ENCODE data around the gene ZBTB45. TPM values are rescaled to one million over a fixed set of nuclear protein-coding genes. Genes with fewer than 3 reads are reported as not detected.
"Not testable (repeated sequence)": the region's sequence is repeated elsewhere in the genome, so short reads cannot be mapped to it uniquely, and the experiment has no call there.

Gene ZBTB45
- total RNA-seq, 2 experiments from 2014 or later = 5.5 to 6.0 TPM

DNA sequence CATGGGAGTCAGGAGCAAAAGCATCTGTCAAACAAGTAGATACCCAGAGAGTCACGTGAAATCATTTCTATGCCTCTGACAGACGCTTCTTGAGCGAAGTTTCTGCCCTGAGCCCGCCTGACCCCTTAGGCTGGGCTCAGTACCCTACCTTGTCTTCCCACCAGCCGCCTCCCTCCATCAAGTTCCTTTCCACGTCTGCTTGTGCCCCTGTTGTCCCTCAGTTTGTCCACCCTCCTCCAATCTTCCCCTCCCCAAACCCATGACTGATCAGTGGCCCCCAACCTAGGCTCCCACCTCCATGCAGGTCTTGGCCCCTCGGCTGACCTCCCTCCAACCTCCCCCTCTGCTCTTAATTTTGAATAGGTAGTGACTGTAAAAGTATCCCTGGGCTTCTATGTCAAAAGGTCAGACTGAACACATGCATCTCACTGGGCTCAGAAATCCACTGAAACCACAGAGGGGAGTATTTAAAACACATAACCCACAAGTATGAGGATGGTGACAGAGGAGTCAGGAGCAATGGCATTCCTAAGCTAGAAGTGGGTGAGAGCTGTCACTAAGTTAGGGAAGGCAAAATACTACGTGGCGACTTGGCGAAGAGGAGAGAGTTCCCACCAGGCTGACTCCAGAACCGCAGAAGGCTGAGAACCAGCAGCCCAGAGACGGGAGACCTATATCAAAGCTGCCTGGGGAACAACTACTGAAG lies 45.2 kb downstream of the ZBTB45 start:
- no peak overlapping the region for H3K27ac Mint-ChIP-seq
- H3K4me3 Mint-ChIP-seq = peak overlapping the region; percentile 11
- intact Hi-C loops (cut with micrococcal nuclease) = no loop called here
- CTCF ChIA-PET = interaction anchor here (1.0 kb wide), 1 partner anchor 45 kb away, joined by 3 read pairs; the partner anchor contains the start of gene ZBTB45
- H3K36me3 Mint-ChIP-seq (ENCODE audit: low read depth) = peaks cover 5% of the 10 kb centered on the region
- H3K27me3 Mint-ChIP-seq (ENCODE audit: low read depth) = no peaks in the 10 kb centered on the region
- DNase-seq = no peak
- peaks cover 13% of the 10 kb centered on the region for H3K4me1 Mint-ChIP-seq (ENCODE audit: low read depth)
- H3K9me3 Mint-ChIP-seq = no peaks in the 10 kb centered on the region

DNA sequence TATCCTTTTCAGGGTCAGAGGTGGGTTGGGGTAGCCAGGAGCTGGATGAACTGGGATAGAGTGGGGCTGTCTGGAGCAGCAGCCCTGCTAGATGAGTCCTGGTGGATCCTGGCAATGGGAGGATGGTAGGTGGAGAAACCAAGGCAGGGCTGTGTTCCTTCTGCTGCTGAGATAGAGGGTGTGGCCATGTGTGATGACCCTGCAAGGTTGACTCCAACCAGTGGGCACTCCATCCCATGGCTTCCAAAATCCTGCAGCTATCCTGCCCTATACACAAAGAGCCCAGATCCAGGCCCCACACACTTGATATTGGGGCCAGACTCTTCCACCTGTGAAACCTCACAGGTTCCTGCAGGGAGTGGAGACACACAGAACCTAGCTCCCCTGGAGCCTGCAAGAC lies 45.8 kb downstream of the ZBTB45 start:
- Mint-ChIP-seq H3K27me3 (ENCODE audit: low read depth) (no peaks in the 10 kb centered on the region), H3K4me1 (ENCODE audit: low read depth) (peaks cover 14% of the 10 kb centered on the region), H3K27ac (no peak overlapping the region), H3K36me3 (ENCODE audit: low read depth) (peaks cover 5% of the 10 kb centered on the region), H3K4me3 (no peak overlapping the region), H3K9me3 (no peaks in the 10 kb centered on the region)
- CTCF ChIA-PET = no interaction called here
- DNase-seq = no peak
- intact Hi-C loops (cut with micrococcal nuclease) = no loop called here

DNA sequence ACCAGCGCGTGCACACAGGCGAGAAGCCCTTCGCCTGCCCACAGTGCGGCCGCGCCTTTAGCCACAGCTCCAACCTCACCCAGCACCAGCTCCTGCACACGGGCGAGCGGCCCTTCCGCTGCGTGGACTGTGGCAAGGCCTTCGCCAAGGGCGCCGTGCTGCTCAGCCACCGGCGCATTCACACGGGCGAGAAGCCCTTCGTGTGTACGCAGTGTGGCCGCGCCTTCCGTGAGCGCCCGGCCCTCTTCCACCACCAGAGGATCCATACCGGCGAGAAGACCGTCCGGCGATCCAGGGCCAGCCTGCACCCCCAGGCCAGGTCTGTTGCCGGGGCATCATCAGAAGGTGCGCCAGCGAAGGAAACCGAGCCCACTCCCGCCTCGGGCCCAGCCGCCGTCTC lies 47.9 kb downstream of the ZBTB45 start:
- no peak overlapping the region for H3K4me3 Mint-ChIP-seq
- intact Hi-C loops (cut with micrococcal nuclease) = no loop called here
- no peaks in the 10 kb centered on the region for H3K9me3 Mint-ChIP-seq
- no peak for DNase-seq
- CTCF ChIA-PET = no interaction called here
- H3K27me3 Mint-ChIP-seq (ENCODE audit: low read depth) = no peaks in the 10 kb centered on the region
- peaks cover 24% of the 10 kb centered on the region for H3K4me1 Mint-ChIP-seq (ENCODE audit: low read depth)
- no peak overlapping the region for H3K27ac Mint-ChIP-seq
- peaks cover 5% of the 10 kb centered on the region for H3K36me3 Mint-ChIP-seq (ENCODE audit: low read depth)

DNA sequence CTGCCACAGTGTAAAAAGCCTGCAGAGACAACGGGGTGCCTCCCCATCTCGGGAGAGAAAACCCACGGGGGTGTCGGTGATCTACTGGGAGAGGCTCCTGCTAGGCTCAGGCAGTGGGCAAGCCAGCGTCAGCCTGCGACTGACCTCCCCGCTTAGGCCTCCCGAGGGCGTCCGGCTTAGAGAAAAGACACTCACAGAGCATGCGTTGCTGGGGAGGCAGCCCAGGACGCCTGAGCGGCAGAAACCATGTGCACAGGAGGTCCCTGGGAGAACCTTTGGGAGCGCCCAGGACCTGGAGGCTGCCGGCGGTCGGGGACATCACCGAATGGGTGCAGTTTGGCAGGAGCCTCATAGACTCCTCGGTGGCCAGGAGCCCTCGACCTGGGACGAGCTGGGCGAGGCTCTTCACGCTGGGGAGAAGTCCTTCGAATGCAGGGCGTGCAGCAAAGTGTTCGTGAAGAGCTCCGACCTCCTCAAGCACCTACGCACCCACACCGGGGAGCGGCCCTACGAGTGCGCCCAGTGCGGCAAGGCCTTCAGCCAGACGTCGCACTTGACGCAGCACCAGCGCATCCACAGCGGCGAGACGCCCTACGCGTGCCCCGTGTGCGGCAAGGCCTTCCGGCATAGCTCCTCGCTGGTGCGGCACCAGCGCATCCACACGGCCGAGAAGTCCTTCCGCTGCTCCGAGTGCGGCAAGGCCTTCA lies 48.6 kb downstream of the ZBTB45 start:
- H3K27me3 Mint-ChIP-seq (ENCODE audit: low read depth); DNase-seq; H3K36me3 Mint-ChIP-seq (ENCODE audit: low read depth); H3K4me3 Mint-ChIP-seq; H3K27ac Mint-ChIP-seq; CTCF ChIA-PET; intact Hi-C loops (cut with micrococcal nuclease); H3K9me3 Mint-ChIP-seq: not testable (repeated sequence)
- peaks cover 27% of the 10 kb centered on the region for H3K4me1 Mint-ChIP-seq (ENCODE audit: low read depth)

DNA sequence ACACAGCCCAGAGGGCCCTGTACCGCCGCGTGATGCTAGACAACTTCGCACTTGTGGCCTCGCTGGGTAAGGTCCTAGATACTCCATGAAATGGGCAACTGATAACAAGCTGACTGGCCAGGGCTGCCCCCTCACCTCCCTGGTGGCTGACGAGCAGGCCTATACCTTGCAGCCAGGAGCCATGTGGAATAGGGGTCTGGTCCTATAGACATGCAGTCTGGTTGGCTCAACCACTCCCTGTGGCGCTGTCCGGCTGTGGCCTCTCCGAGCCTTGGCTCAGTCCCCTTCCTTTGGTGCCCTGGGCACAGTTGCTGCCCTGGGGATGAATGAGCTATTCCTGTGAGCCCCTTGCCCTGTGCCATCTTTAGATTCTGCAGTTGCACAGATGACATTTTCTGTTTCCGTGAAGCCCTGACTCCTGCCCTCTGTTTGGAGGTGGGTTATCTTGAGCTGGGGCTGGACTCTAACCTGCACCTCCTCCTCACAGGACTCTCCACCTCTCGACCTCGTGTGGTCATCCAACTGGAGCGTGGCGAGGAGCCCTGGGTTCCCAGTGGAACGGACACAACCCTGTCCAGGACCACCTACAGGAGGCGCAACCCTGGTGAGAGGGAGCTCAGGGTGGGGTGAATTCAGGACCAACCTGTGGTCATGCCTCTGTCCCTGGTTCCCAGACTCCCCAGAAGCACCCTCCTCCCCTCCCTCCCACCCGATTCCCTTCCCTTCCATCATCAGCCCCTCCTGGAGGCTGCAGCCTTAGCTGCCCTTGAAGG lies 50.2 kb downstream of the ZBTB45 start:
- peaks cover 20% of the 10 kb centered on the region for H3K4me1 Mint-ChIP-seq (ENCODE audit: low read depth)
- no peaks in the 10 kb centered on the region for H3K9me3 Mint-ChIP-seq
- no peak for DNase-seq
- H3K27ac Mint-ChIP-seq = no peak overlapping the region
- H3K36me3 Mint-ChIP-seq (ENCODE audit: low read depth) = peaks cover 5% of the 10 kb centered on the region
- intact Hi-C loops (cut with micrococcal nuclease) = no loop called here
- CTCF ChIA-PET = no interaction called here
- H3K4me3 Mint-ChIP-seq = no peak overlapping the region
- peaks cover 2% of the 10 kb centered on the region for H3K27me3 Mint-ChIP-seq (ENCODE audit: low read depth)

DNA sequence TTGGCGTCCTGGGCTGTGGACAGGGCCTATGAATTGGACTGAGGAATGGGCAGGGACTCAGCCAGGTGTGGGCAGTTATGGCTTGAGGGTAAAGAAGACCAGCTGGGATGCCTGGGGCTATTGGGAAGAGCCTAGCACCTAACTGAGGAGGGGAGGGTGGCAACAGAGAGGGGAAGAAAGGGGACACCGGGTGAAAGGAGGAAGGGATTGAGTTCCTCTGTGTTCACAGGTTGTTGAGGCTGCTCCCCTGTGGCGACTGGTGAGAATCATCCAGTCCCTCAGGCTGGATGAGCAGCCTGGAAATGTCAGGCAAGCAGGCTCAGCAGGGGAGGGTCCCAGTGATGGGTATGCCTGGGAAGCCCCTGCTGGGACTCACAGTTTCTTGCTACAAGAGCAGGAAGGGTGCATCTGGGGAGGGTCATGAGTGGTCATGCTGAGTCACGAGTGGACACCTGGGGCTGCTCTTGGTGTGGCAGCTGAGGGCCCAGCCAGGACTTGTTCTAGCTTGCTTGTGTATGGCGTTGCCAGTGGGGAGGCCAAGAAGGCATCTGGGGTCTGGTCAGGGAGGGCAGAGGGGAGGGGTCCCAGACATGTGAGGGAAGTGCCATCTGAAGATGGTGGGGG lies 51.3 kb downstream of the ZBTB45 start:
- DNase-seq = no peak
- H3K27me3 Mint-ChIP-seq (ENCODE audit: low read depth) = peaks cover 2% of the 10 kb centered on the region
- intact Hi-C loops (cut with micrococcal nuclease) = no loop called here
- H3K4me3 Mint-ChIP-seq = peak overlapping the region; percentile 83
- H3K36me3 Mint-ChIP-seq (ENCODE audit: low read depth) = peaks cover 5% of the 10 kb centered on the region
- no peaks in the 10 kb centered on the region for H3K9me3 Mint-ChIP-seq
- peaks cover 20% of the 10 kb centered on the region for H3K4me1 Mint-ChIP-seq (ENCODE audit: low read depth)
- CTCF ChIA-PET = interaction anchor here (1.0 kb wide), 1 partner anchor 48 kb away, joined by 3 read pairs; no protein-coding TSS in a partner anchor
- H3K27ac Mint-ChIP-seq = no peak overlapping the region

DNA sequence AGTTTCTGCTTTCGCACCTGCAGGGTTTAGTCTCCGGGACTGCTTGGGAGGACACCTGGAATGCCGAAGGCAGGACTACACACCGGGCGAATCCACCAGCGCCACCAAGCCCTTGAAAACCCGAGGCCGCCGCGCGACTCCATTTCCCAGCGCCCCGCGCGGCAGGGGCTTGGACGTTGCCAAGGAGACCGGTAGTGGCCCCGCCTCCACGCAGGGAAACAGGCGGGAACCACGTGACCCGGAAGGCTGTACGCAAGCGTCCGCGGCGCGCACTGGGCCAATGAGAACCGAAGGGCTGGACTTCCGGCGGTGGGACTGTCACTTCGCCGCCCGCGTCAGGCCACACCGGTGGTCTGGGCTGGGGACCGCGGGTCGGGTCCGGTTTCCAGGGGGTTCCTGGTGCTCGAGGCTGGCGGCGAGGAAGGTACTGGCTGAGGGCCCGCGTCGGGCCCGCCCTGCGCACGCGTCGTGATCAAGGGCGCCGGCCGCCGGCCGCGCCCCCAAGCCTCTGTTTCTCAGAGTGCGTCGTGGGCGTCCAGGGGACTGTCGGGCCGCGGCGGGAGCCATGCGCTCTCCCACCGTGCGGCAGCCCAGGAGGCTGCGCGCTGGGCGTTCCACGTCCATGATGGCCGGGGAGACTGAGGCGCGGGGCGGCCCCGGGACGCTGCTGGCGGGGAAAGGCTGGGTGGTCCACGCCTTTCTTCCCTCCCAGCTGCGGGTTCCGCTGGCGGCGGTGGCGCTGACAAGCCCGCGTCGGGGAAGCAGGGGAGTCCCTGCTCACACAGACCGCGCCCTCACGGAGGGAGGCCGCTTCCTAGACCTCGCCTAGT lies 52.6 kb downstream of the ZBTB45 start, which contains the start of gene ZNF324:
Gene ZNF324, plus strand, starts transcription at position 321 of the 830 bp plus-strand sequence. CDS start 2,106 bp downstream, outside the sequence.
- H3K27me3 Mint-ChIP-seq (ENCODE audit: low read depth) = peaks cover 2% of the 10 kb centered on the region
- peak within 1 kb of the TSS; percentile 83 for H3K4me3 Mint-ChIP-seq
- DNase-seq = peak; percentile 99
- intact Hi-C loops (cut with micrococcal nuclease) = loop anchor here (1.0 to 2.0 kb wide), 8 partner anchors 8 to 140 kb away; partner anchors contain the start of genes ZBTB45, ZNF132, ZNF324B and ZNF584
- H3K9me3 Mint-ChIP-seq = no peaks in the 10 kb centered on the region
- peaks cover 20% of the 10 kb centered on the region for H3K4me1 Mint-ChIP-seq (ENCODE audit: low read depth)
- CTCF ChIA-PET = interaction anchor here (0.6 kb wide), 1 partner anchor 1061 kb away, joined by 3 read pairs; no protein-coding TSS in a partner anchor
- no peak within 1 kb of the TSS for H3K27ac Mint-ChIP-seq
- H3K36me3 Mint-ChIP-seq (ENCODE audit: low read depth) = peaks cover 5% of the 10 kb centered on the region

DNA sequence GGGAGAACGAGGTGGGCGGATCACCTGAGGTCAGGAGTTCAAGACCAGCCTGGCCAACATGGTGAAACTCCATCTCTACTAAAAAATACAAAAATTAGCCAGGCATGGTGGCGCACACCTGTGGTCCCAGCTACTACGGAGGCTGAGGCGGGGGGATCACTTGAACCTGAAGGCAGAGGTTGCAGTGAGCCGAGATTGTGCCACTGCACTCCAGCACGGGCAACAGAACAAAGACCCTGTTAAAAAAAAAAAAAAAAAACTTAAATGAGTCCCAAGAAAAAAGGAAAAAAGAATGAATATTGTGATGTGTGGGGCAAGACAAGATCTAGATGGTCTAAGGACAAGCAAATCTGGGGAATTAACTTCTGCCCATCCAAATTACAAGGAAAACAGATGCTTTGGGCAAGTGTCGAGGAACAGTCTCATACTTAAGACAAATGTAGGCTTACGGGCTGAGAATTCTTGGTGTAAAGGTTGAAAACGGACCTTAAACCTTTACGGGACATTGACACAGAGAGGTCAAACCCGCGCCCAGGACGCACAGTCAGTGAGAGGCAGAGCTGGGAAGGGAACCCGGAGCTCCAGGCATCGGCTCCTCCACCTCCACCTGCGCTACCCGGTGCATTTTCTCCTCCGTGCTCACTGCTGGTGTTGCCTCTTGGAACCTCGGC lies 53.4 kb downstream of the ZBTB45 start:
- intact Hi-C loops (cut with micrococcal nuclease) = loop anchor here (1.0 to 2.0 kb wide), 6 partner anchors 9 to 139 kb away; partner anchors contain the start of genes ZNF132, ZNF584, ZNF837 and ZSCAN22
- Mint-ChIP-seq H3K27me3 (ENCODE audit: low read depth) (peaks cover 2% of the 10 kb centered on the region), H3K36me3 (ENCODE audit: low read depth) (peaks cover 5% of the 10 kb centered on the region), H3K4me1 (ENCODE audit: low read depth) (peaks cover 20% of the 10 kb centered on the region), H3K27ac (no peak overlapping the region), H3K4me3 (peak overlapping the region; percentile 83), H3K9me3 (no peaks in the 10 kb centered on the region)
- CTCF ChIA-PET = no interaction called here
- DNase-seq = no peak

Small RNAs within 50 kb of the gene (microRNA-seq; reads per million reads assigned to microRNA genes)
- gene MIR6807 (ENCODE audit: borderline microRNAs expressed, borderline replicate concordance) = 6.0 reads per million, percentile 7 among the genes with 10 or more reads in this experiment

Other genes starting within 250 kb of the ZBTB45 start
- 1 to 10 TPM; 3.2 to 3.6 TPM for gene ZNF8, start 240.9 kb downstream of the ZBTB45 start, total RNA-seq
- gene ERVK3-1, start 214.4 kb downstream of the ZBTB45 start, total RNA-seq = 10 to 100 TPM; 24.5 to 27.7 TPM
- 1 to 10 TPM; 1.2 to 1.3 TPM for gene ZSCAN22, start 192.8 kb downstream of the ZBTB45 start, total RNA-seq
- 1 to 10 TPM; 6.1 to 7.4 TPM for gene A1BG, start 166.3 kb downstream of the ZBTB45 start, total RNA-seq
- under 1 TPM; 0.40 to 0.41 TPM for gene ZNF497, start 157.1 kb downstream of the ZBTB45 start, total RNA-seq
- 1 to 10 TPM; 1.7 to 1.9 TPM for gene ZNF837, start 138.8 kb downstream of the ZBTB45 start, total RNA-seq
- gene RPS5, start 132.5 kb downstream of the ZBTB45 start, total RNA-seq = 1,000 to 10,000 TPM; 1,806 to 1,853 TPM
- gene RNF225, start 124.2 kb downstream of the ZBTB45 start, total RNA-seq = under 1 TPM in 1 of 2 experiments, not detected in 1; 0.32 TPM
- 1 to 10 TPM; 3.4 to 4.8 TPM for gene ZNF584, start 111.2 kb downstream of the ZBTB45 start, total RNA-seq
- 1 to 10 TPM; 2.8 to 2.9 TPM for gene ZNF132, start 79.7 kb downstream of the ZBTB45 start, total RNA-seq
- gene ZNF324B, start 68.2 kb downstream of the ZBTB45 start, total RNA-seq = 1 to 10 TPM; 5.8 to 6.2 TPM
- 1 to 10 TPM; 2.4 to 3.0 TPM for gene ZNF324, start 52.7 kb downstream of the ZBTB45 start, total RNA-seq
- 1 to 10 TPM; 2.6 to 2.9 TPM for gene ZNF446, start 43.5 kb downstream of the ZBTB45 start, total RNA-seq
- gene SLC27A5, start 7.8 kb downstream of the ZBTB45 start, total RNA-seq = 10 to 100 TPM; 13.8 to 14.4 TPM
- gene TRIM28, start 24.3 kb upstream of the ZBTB45 start, total RNA-seq = 100 to 1,000 TPM; 475 to 483 TPM
- gene CHMP2A, start 35.3 kb upstream of the ZBTB45 start, total RNA-seq = 100 to 1,000 TPM; 109 to 111 TPM
- gene UBE2M, start 38.8 kb upstream of the ZBTB45 start, total RNA-seq = 10 to 100 TPM; 91.4 to 93.6 TPM
- gene MZF1, start 53.5 kb upstream of the ZBTB45 start, total RNA-seq = 10 to 100 TPM; 13.3 to 13.4 TPM